Transverse colon (tissue), 4 donors: ENCODE measurements around the gene WNT4. TPM values are rescaled to one million over a fixed set of nuclear protein-coding genes. Genes with fewer than 3 reads are reported as not detected.

Source experiments
- DNase-seq: peaks from one replicate; pipeline ENCODE4 v3.0.0-alpha.2; 2019
- H3K27ac ChIP-seq, 4 donors: fragments of 200-600 bp; sonication (generic); 2 replicates each; pipeline ENCODE4 v1.5.1; 2016 to 2018; ENCODE audit warnings: inconsistent platforms in 4 of 4
- H3K27me3 ChIP-seq: fragments of 200-600 bp; sonication (generic); 2 replicates; pipeline ENCODE4 v1.5.1; 2017; ENCODE audit warnings: inconsistent platforms
- H3K36me3 ChIP-seq, 4 donors: fragments of 200-600 bp; sonication (generic); 2 replicates each; pipeline ENCODE4 v1.5.1; 2017 to 2019; ENCODE audit warnings: inconsistent platforms in 4 of 4
- H3K4me1 ChIP-seq, 4 donors: fragments of 200-600 bp; sonication (generic); 2 replicates each; pipeline ENCODE4 v1.5.1; 2017 to 2020; ENCODE audit warnings: inconsistent platforms in 4 of 4
- H3K4me3 ChIP-seq, 4 donors: fragments of 200-600 bp; sonication (generic); 1 replicate in 1 of 4; 2 replicates in 3 of 4; pipeline versions ENCODE4 v1.5.1 to v1.6.1; 2017 to 2019; ENCODE audit warnings: inconsistent platforms in 4 of 4
- H3K9me3 ChIP-seq, 2 donors: fragments of 200-600 bp; sonication (generic); 2 replicates each; pipeline ENCODE4 v1.5.1; 2017 to 2019; ENCODE audit warnings: inconsistent platforms in 2 of 2
- EP300 ChIP-seq: sonication (generic); formaldehyde crosslinking; IDR thresholded peaks from one replicate; pipeline ENCODE4 v1.6.1; 2017; ENCODE audit warnings: antibody characterized with exemption, low read depth
- POLR2A ChIP-seq: fragments of 450-650 bp; IDR thresholded peaks from one replicate; pipeline ENCODE4 v1.6.1; 2016; ENCODE audit warnings: antibody characterized with exemption, mild to moderate bottlenecking, moderate library complexity
- POLR2AphosphoS5 ChIP-seq, 3 donors: sonication (generic); formaldehyde crosslinking; IDR thresholded peaks; one replicate each; pipeline ENCODE4 v1.6.1; 2016; ENCODE audit warnings: antibody characterized with exemption in 3 of 3
- WGBS, 2 donors: methylation state at CpG; one replicate each; pipeline ENCODE4 v1.1.5; 2018; ENCODE audit warnings: low coverage in 1 of 2; 5-methylcytosine and 5-hydroxymethylcytosine counted together
- in situ Hi-C, 4 donors: fragments of 200-750 bp; cut with MboI; loops; one replicate each; pipeline versions ENCODE4 v1.15.0 to v1.15.1; 2017; ENCODE audit warnings: low sequenced_read_pairs in 3 of 4, low pct_ligation_motif_present in 1 of 4, low pct_unique_long_range_greater_than_20kb in 1 of 4
- intact Hi-C: fragments of 100-400 bp; cut with DNase I; formaldehyde crosslinking; loops from one replicate; pipeline ENCODE4 v1.15.1; 2023; ENCODE audit warnings: low total_unique reads
- total RNA-seq, 4 donors: library from RNA; depleted of rRNA; stranded (reverse); fragments of >200 nt; gene quantifications; one replicate each; pipeline ENCODE4 v1.1.0, GENCODE V29; 2016
- TF ChIP-seq, protein P1 (sequence below), 5 experiments: fragments of 200-600 bp in 3 of 5; fragments of 450-650 bp in 2 of 5; sonication (generic) in 3 of 5; IDR thresholded peaks; 1 replicate in 2 of 5; 2 replicates in 3 of 5; pipeline ENCODE4 v1.5.1; 2016 to 2017; ENCODE audit warnings: antibody characterized with exemption in 5 of 5, inconsistent platforms in 3 of 5, mild to moderate bottlenecking in 2 of 5, moderate library complexity in 1 of 5

WNT4 gene
- total RNA-seq, 4 donors from 2014 or later = 0.82 to 3.0 (median 2.1) TPM; not detected in 1

DNA sequence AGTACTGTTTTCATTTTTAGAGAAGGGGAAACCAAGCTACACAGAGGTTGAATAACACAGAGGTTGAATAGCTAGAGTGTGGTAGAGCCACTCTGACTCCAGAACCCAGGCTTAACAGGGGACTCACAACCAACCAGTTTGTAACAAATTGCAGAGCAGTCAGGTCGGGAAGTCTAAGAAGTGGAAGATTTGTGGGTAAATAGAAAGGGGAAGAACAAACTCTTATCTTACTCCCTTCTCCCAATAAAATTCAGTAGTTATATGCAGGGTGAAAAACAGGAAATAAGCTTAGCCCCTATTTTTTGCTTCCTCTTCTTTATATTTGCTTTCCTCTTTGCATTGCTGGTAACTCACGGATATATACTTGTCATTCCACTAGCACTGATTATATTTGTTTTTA, 67.2 kb downstream of the WNT4 start:
- Histone ChIP-seq H3K27ac (peak overlapping the region in 1 of 4 donors; percentile 10), H3K9me3 (no peaks in the 10 kb centered on the region), H3K4me1 (peaks cover 38 to 76% (median 48%) of the 10 kb centered on the region in 4 donors), H3K36me3 (peaks cover 0 to 17% (median 6%) of the 10 kb centered on the region in 4 donors), H3K27me3 (no peaks in the 10 kb centered on the region), H3K4me3 (no peak overlapping the region)
- in situ Hi-C loops = no loop called here
- DNase-seq = no peak
- TF ChIP-seq POLR2AphosphoS5 (IDR thresholded peaks at IDR 0.05) (no peak), POLR2A (no peak), EP300 (no peak)
- TF ChIP-seq, protein P1, sequence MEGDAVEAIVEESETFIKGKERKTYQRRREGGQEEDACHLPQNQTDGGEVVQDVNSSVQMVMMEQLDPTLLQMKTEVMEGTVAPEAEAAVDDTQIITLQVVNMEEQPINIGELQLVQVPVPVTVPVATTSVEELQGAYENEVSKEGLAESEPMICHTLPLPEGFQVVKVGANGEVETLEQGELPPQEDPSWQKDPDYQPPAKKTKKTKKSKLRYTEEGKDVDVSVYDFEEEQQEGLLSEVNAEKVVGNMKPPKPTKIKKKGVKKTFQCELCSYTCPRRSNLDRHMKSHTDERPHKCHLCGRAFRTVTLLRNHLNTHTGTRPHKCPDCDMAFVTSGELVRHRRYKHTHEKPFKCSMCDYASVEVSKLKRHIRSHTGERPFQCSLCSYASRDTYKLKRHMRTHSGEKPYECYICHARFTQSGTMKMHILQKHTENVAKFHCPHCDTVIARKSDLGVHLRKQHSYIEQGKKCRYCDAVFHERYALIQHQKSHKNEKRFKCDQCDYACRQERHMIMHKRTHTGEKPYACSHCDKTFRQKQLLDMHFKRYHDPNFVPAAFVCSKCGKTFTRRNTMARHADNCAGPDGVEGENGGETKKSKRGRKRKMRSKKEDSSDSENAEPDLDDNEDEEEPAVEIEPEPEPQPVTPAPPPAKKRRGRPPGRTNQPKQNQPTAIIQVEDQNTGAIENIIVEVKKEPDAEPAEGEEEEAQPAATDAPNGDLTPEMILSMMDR (IDR thresholded peaks at IDR 0.05) = no peak
- WGBS, 2 donors = 10 to 23% methylated on average over 2 of the region's 2 CpGs
- intact Hi-C loops = no loop called here

DNA sequence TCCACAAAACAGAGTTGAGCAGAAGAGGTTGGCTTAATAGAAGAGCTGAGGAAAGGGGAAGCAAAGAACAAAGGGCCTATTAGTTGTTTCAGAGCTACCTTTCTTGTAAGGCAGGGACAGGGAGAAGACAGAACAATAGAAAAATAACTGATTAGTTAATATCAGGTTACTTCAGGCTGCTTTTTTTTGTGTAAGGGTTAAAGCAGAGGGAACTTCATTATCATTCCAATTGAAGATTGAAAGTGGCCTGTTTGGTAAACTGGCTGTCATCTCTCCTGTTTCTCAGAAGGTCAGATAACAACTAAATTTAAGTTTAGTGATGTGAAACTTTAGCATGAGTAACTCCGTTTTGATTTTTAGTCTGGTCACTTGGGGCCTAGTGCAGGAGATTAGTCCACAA, 68.1 kb downstream of the WNT4 start:
- in situ Hi-C loops = no loop called here
- H3K4me1 ChIP-seq = peaks cover 38 to 78% (median 48%) of the 10 kb centered on the region in 4 donors
- intact Hi-C loops = no loop called here
- WGBS, 2 donors = 18 to 41% methylated on average over 1 of the region's 1 CpG
- H3K27ac ChIP-seq = no peak overlapping the region
- H3K27me3 ChIP-seq = no peaks in the 10 kb centered on the region
- H3K4me3 ChIP-seq = no peak overlapping the region
- peaks cover 0 to 13% (median 4%) of the 10 kb centered on the region in 4 donors for H3K36me3 ChIP-seq
- DNase-seq = no peak
- no peaks in the 10 kb centered on the region for H3K9me3 ChIP-seq
- TF ChIP-seq, protein P1 (IDR thresholded peaks at IDR 0.05) = no peak
- TF ChIP-seq POLR2AphosphoS5 (IDR thresholded peaks at IDR 0.05) (no peak), EP300 (no peak), POLR2A (no peak)

DNA sequence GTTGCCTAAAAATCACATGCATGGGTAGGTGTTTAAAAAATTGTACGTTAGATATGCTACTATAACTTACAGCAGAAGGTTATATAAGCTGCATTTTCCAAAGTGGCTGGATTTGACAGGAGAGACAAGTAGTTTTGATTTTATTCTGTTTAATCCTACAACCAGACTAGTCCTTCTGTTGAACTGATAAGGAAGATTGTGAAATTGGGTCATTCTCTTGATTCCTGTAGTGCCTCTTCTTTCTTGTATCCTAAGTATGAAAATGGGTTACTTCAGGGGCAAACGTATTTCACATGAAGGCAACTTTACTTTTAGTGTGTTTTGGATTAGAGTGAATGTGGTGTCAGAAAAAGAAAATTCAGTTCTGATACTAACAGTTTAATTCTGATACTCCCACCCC, 71.4 kb downstream of the WNT4 start:
- TF ChIP-seq POLR2A = no peak
- no peak for TF ChIP-seq EP300
- no peak for TF ChIP-seq POLR2AphosphoS5 (IDR thresholded peaks at IDR 0.05)

More for the DNA sequence above, 71.4 kb downstream of the WNT4 start:
- 69 to 78% methylated on average over 2 of the region's 2 CpGs for WGBS, 2 donors
- Histone ChIP-seq H3K36me3 (no peaks in the 10 kb centered on the region), H3K9me3 (no peaks in the 10 kb centered on the region), H3K27me3 (no peaks in the 10 kb centered on the region), H3K4me1 (peaks cover 43 to 91% (median 56%) of the 10 kb centered on the region in 4 donors), H3K4me3 (no peak overlapping the region), H3K27ac (no peak overlapping the region)
- DNase-seq = no peak
- intact Hi-C loops = no loop called here
- in situ Hi-C loops = no loop called here

Other genes with a start within 250 kb of the WNT4 start
- gene HSPG2, start 205.8 kb downstream of the WNT4 start, total RNA-seq = 100 to 1,000 TPM; 107 to 343 (median 228) TPM
- not detected for gene CELA3B, start 166.1 kb downstream of the WNT4 start, total RNA-seq
- gene CELA3A, start 141.4 kb downstream of the WNT4 start, total RNA-seq = not detected
- 100 to 1,000 TPM; 140 to 245 (median 174) TPM for gene CDC42, start 90.4 kb downstream of the WNT4 start, total RNA-seq